PFSK-1 (cell line): ENCODE results near the gene SAMD11.

Source experiments
- FOXP2 ChIP-seq: optimal IDR thresholded peaks from 2 replicates; pipeline ENCODE3; 2011; ENCODE audit warnings: borderline replicate concordance, control low read depth, inconsistent platforms; ENCODE audit not compliant: insufficient read depth; ENCODE audit errors: extremely low read length, extremely low read depth
- POLR2AphosphoS5 ChIP-seq: IDR thresholded peaks from 2 replicates; pipeline ENCODE4 v1.6.1; 2012; ENCODE audit warnings: low read depth, mild to moderate bottlenecking, control low read depth, low read length, moderate library complexity
- REST ChIP-seq, 2 experiments: IDR thresholded peaks; 2 replicates each; pipeline versions ENCODE4 v1.6.1 to v1.8.0; 2011 to 2012; ENCODE audit warnings: low read depth in 2 of 2, low read length in 2 of 2, control low read depth in 1 of 2, inconsistent platforms in 1 of 2, mild to moderate bottlenecking in 1 of 2, moderate library complexity in 1 of 2; ENCODE audit not compliant: insufficient read depth in 1 of 2
- SIN3A ChIP-seq: IDR thresholded peaks from 2 replicates; pipeline ENCODE4 v1.6.1; 2012; ENCODE audit warnings: mild to moderate bottlenecking, low read length, moderate library complexity, borderline replicate concordance; ENCODE audit not compliant: insufficient read depth
- TAF1 ChIP-seq: IDR thresholded peaks from 2 replicates; pipeline ENCODE4 v1.6.1; 2012; ENCODE audit warnings: low read length, control low read depth, borderline replicate concordance; ENCODE audit not compliant: insufficient read depth

Gene SAMD11

DNA sequence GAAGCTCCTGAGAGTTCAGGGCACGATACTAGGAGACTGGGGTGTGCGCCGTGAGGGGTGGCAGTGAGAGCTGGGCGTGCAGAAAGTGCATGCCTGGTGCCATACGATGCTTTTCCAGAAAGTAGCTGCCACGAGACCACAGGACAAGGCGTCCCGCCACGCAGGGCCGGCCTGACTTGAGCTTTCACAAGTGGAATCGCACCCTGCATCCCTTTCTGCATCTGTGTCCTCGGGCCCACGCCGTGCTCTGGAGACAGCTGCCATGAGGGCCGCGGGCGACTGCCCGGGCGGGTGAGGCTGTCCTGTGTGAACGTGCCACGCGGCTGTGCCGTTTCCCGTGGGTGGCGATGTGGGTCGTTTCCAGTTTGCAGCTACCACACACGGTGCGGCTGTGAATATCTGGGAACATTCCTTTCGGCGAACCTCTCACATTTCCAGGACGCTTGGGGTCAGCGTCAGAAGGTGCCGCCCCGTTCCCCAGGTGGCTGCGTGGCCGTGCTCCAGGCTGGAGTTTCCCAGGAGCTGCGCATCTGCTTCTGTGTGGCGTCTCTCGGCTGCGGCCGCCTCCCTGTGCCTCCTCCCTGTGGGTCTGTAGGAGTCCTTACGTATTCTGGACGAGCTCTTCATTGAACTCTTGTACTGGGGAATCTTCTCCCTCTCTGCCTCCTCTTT lies 59.2 kb downstream of the SAMD11 start:
- TF ChIP-seq FOXP2 (no peak), REST (IDR thresholded peaks at IDR 0.05; ENCODE audit: insufficient read depth in 1 of 2, low read depth in 2 of 2, low read length in 2 of 2) (no peak), TAF1 (no peak), SIN3A (no peak), POLR2AphosphoS5 (no peak)

DNA sequence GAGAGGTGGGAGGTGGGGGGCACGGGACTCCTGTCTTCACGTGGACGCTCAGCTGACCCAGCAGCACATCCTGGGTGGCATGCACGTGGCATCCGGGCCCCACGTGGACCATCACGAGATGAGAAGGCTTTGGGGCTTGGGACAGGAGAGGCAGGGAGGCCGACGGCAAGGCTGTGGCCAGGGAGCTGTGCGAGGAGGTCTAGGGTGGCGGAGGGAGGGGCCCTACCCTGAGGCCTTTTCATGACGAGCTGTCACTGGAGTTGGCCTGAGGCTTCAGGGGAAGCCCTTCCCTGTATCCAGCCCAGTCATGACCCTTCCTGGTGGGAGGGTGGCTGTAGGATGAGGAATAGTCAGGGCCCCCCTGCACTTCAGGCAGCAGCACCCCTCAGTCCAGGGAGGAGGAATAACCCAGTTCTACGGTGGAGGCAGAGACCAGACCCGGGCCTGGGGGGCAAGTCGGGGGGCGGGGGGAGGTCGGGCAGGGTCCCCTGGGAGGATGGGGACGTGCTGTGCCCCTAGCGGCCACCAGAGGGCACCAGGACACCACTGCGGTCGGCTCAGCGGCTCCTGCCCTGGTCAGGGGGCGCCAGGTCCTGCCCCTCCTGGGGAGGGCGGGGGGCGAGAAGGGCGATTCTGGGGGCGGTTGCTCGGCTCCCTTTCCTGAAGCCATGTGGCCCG lies 60.2 kb downstream of the SAMD11 start:
- no peak for TF ChIP-seq POLR2AphosphoS5
- no peak for TF ChIP-seq REST (IDR thresholded peaks at IDR 0.05; ENCODE audit: insufficient read depth in 1 of 2, low read depth in 2 of 2, low read length in 2 of 2)
- TF ChIP-seq FOXP2 = no peak
- TF ChIP-seq TAF1 = no peak
- no peak for TF ChIP-seq SIN3A

- no peak for TF ChIP-seq TAF1
Observed at GRCh38 chr1:984476-984814, 60.7 kb downstream of the SAMD11 start.

- no peak for TF ChIP-seq POLR2AphosphoS5
- TF ChIP-seq REST (IDR thresholded peaks at IDR 0.05; ENCODE audit: insufficient read depth in 1 of 2, low read depth in 2 of 2, low read length in 2 of 2) = no peak
- TF ChIP-seq SIN3A = no peak
- TF ChIP-seq TAF1 = no peak
- TF ChIP-seq FOXP2 = no peak
Observed at GRCh38 chr1:985126-985525, 61.4 kb downstream of the SAMD11 start.

DNA sequence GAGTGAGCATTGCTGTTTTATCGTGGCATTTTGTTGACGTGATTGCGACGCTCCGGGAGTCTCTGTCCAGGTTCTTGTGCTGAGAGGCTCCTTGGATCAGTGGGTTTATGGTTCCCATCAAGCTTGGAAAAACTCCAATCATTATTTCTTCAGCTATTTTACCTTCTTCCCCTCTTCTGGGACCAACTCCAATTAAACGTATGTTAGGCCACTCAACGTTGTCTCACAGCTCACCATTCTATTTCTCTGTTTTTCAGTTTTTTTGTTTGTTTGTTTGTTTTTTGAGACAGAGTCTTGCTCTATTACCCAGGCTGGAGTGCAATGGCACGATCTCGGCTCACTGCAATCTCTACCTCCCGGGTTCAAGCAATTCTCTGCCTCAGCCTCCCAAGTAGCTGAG lies 68.2 kb downstream of the SAMD11 start:
- TF ChIP-seq POLR2AphosphoS5 = no peak
- no peak for TF ChIP-seq FOXP2
- TF ChIP-seq SIN3A = no peak
- TF ChIP-seq TAF1 = no peak
- TF ChIP-seq REST (IDR thresholded peaks at IDR 0.05; ENCODE audit: insufficient read depth in 1 of 2, low read depth in 2 of 2, low read length in 2 of 2) = no peak
